GM23338 (cell line): ENCODE data around the gene NDST3. TPM values are rescaled to one million over a fixed set of nuclear protein-coding genes. Genes with fewer than 3 reads are reported as not detected.

Experiments used
- ATAC-seq: fragments of 200-7000 bp; cut with Tn5 transposase; 3 replicates; pipeline ENCODE4 v1.9.1; 2020
- DNase-seq: peaks from one replicate; pipeline ENCODE4 v3.0.0-alpha.2; 2015; ENCODE audit warnings: low spot score
- H2AFZ ChIP-seq: fragments of 200-600 bp; sonication (generic); 2 replicates; pipeline ENCODE4 v1.8.0; 2016; ENCODE audit warnings: antibody characterized with exemption, mild to moderate bottlenecking, moderate library complexity
- H3F3A ChIP-seq: fragments of 200-600 bp; sonication (generic); replicated peaks from 2 replicates; pipeline ENCODE4 v1.8.0; 2017; ENCODE audit warnings: antibody characterized with exemption, mixed run types, low read depth
- H3K27ac ChIP-seq: fragments of 200-600 bp; sonication (generic); 2 replicates; pipeline ENCODE4 v1.6.1; 2016; ENCODE audit warnings: low read depth
- H3K27me3 ChIP-seq: fragments of 200-600 bp; sonication (generic); 2 replicates; pipeline ENCODE4 v1.8.0; 2016; ENCODE audit warnings: mild to moderate bottlenecking, mixed run types, moderate library complexity; ENCODE audit not compliant: insufficient read depth
- H3K36me3 ChIP-seq: fragments of 200-600 bp; sonication (generic); 2 replicates; pipeline ENCODE4 v1.8.0; 2016; ENCODE audit warnings: mild to moderate bottlenecking; ENCODE audit not compliant: insufficient read depth
- H3K4me1 ChIP-seq: fragments of 200-600 bp; sonication (generic); 2 replicates; pipeline ENCODE4 v1.8.0; 2016; ENCODE audit warnings: mild to moderate bottlenecking, moderate library complexity; ENCODE audit not compliant: insufficient read depth
- H3K4me2 ChIP-seq: fragments of 200-600 bp; sonication (generic); 2 replicates; pipeline ENCODE4 v1.7.1; 2017; ENCODE audit warnings: mixed run types
- H3K4me3 ChIP-seq: fragments of 200-600 bp; sonication (generic); 2 replicates; pipeline ENCODE4 v1.6.1; 2016; ENCODE audit warnings: mixed run types
- H3K79me2 ChIP-seq: fragments of 200-600 bp; sonication (generic); replicated peaks from 2 replicates; pipeline ENCODE4 v1.8.0; 2017; ENCODE audit warnings: mild to moderate bottlenecking; ENCODE audit not compliant: insufficient read depth
- H3K9me2 ChIP-seq: fragments of 200-600 bp; sonication (generic); 2 replicates; pipeline ENCODE4 v1.8.0; 2017; ENCODE audit not compliant: insufficient read depth
- H4K20me1 ChIP-seq: fragments of 200-600 bp; sonication (generic); replicated peaks from 2 replicates; pipeline ENCODE4 v1.8.0; 2017; ENCODE audit warnings: mild to moderate bottlenecking; ENCODE audit not compliant: insufficient read depth
- H3K27ac Mint-ChIP-seq: 2 replicates; pipeline ENCODE4 v1.8.0; 2020; ENCODE audit warnings: inconsistent platforms, mild to moderate bottlenecking, moderate library complexity, mixed read lengths
- H3K27me3 Mint-ChIP-seq: 3 replicates; pipeline ENCODE4 v1.8.0; 2022; ENCODE audit warnings: low read depth, mild to moderate bottlenecking, moderate library complexity, mixed read lengths, inconsistent platforms; ENCODE audit not compliant: insufficient read depth, poor library complexity
- H3K36me3 Mint-ChIP-seq: 3 replicates; pipeline ENCODE4 v1.8.0; 2021; ENCODE audit warnings: low read depth, mild to moderate bottlenecking, inconsistent platforms, moderate library complexity, mixed read lengths
- H3K4me1 Mint-ChIP-seq: 3 replicates; pipeline ENCODE4 v1.8.0; 2020; ENCODE audit warnings: mild to moderate bottlenecking, inconsistent platforms, mixed read lengths
- H3K4me3 Mint-ChIP-seq: 3 replicates; pipeline ENCODE4 v1.8.0; 2021; ENCODE audit warnings: moderate library complexity, mild to moderate bottlenecking, inconsistent platforms, mixed read lengths
- H3K9me3 Mint-ChIP-seq: 3 replicates; pipeline ENCODE4 v1.8.0; 2020; ENCODE audit warnings: moderate library complexity, mild to moderate bottlenecking, inconsistent platforms, mixed read lengths
- CTCF ChIP-seq, 2 experiments: fragments of 200-600 bp in 1 of 2; sonication (generic) in 1 of 2; conservative IDR thresholded peaks; 2 replicates each; pipeline versions ENCODE4 v1.5.1 to v1.6.1; 2016 to 2017; ENCODE audit warnings: antibody characterized with exemption in 2 of 2, low read depth in 2 of 2, mild to moderate bottlenecking in 2 of 2, moderate library complexity in 1 of 2
- EZH2 ChIP-seq: fragments of 200-600 bp; sonication (generic); IDR thresholded peaks from one replicate; pipeline ENCODE4 v1.8.0; 2017; ENCODE audit warnings: antibody characterized with exemption, mild to moderate bottlenecking, low read depth; ENCODE audit not compliant: unreplicated experiment
- EZH2phosphoT487 ChIP-seq: fragments of 200-600 bp; sonication (generic); IDR thresholded peaks from one replicate; pipeline ENCODE4 v1.8.1; 2018; ENCODE audit warnings: antibody characterized with exemption; ENCODE audit not compliant: unreplicated experiment
- JUNB ChIP-seq: IDR thresholded peaks from one replicate; pipeline ENCODE4 v1.6.1; 2016; ENCODE audit warnings: antibody characterized with exemption; ENCODE audit not compliant: unreplicated experiment
- POLR2AphosphoS5 ChIP-seq: IDR thresholded peaks from 2 replicates; pipeline ENCODE4 v1.6.1; 2016; ENCODE audit warnings: antibody characterized with exemption, low read depth
- ZNF114 ChIP-seq: fragments of 250-450 bp; sonication (Bioruptor Pico); IDR thresholded peaks from 2 replicates; pipeline ENCODE4 v1.5.0; 2020; ENCODE audit warnings: mild to moderate bottlenecking, moderate library complexity
- ZNF331 ChIP-seq: fragments of 250-450 bp; sonication (Bioruptor Pico); IDR thresholded peaks from 2 replicates; pipeline ENCODE4 v1.5.0; 2020; ENCODE audit warnings: low read depth, mild to moderate bottlenecking, moderate library complexity
- polyA plus RNA-seq: library from polyadenylated mRNA; unstranded; fragments of >200 nt; fragmentation: Nextera tagmentation; extraction: Ambion mirVana; gene quantifications from 2 replicates; pipeline ENCODE4 v1.2.1, GENCODE V29; 2016
- total RNA-seq: library from RNA; depleted of rRNA; stranded (reverse); fragments of >200 nt; shearing (Covaris generic); gene quantifications from 2 replicates; pipeline ENCODE4 v1.2.3, GENCODE V29; 2014

NDST3 gene
- total and polyA plus RNA-seq, 2 experiments from 2014 or later = 0.19 to 0.56 TPM

GRCh38 chr4:118005883-118006282 is 28.4 kb upstream of the NDST3 start:
- no peak overlapping the region for H2AFZ ChIP-seq
- no peak overlapping the region for H3K27ac Mint-ChIP-seq
- ATAC-seq = peak; percentile 86

GRCh38 chr4:118012142-118012541 is 22.1 kb upstream of the NDST3 start:
- Histone ChIP-seq H3K79me2 (no peaks in the 10 kb centered on the region), H3K9me2 (no peaks in the 10 kb centered on the region), H3K27ac (no peak overlapping the region), H3F3A (no peaks in the 10 kb centered on the region), H3K4me2 (no peak overlapping the region), H3K36me3 (no peaks in the 10 kb centered on the region), H3K27me3 (no peaks in the 10 kb centered on the region), H4K20me1 (no peaks in the 10 kb centered on the region), H3K4me3 (no peak overlapping the region), H2AFZ (0 out of 2 replicates have a peak overlapping the region, but pooled peaks have one; percentile 26), H3K4me1 (no peaks in the 10 kb centered on the region)
- no peaks in the 10 kb centered on the region for H3K27me3 Mint-ChIP-seq
- H3K9me3 Mint-ChIP-seq = no peaks in the 10 kb centered on the region
- TF ChIP-seq CTCF (conservative IDR thresholded peaks at IDR 0.05; ENCODE audit: low read depth in 2 of 2) (peak; percentile 41 to 44), JUNB (no peak), EZH2 (no peak), ZNF331 (no peak), ZNF114 (CRISPR knock-in tag) (no peak), EZH2phosphoT487 (no peak), POLR2AphosphoS5 (no peak)
- no peaks in the 10 kb centered on the region; the same call in 2 of the 3 replicates for H3K36me3 Mint-ChIP-seq
- ATAC-seq (no peak), DNase-seq (peak; percentile 22)
- H3K27ac Mint-ChIP-seq = no peak overlapping the region
- H3K4me3 Mint-ChIP-seq = no peak overlapping the region
- no peaks in the 10 kb centered on the region for H3K4me1 Mint-ChIP-seq

More at GRCh38 chr4:118005883-118006282, 28.4 kb upstream of the NDST3 start:
- TF ChIP-seq ZNF114 (CRISPR knock-in tag) (no peak), CTCF (conservative IDR thresholded peaks at IDR 0.05; ENCODE audit: low read depth in 2 of 2) (peak; percentile 49 to 55)
- peak; percentile 36 for DNase-seq
- no peaks in the 10 kb centered on the region for H3K4me1 ChIP-seq
- no peaks in the 10 kb centered on the region for H3K9me3 Mint-ChIP-seq
- no peaks in the 10 kb centered on the region for H4K20me1 ChIP-seq
- no peaks in the 10 kb centered on the region for H3K36me3 ChIP-seq
- H3K27me3 ChIP-seq = no peaks in the 10 kb centered on the region
- no peaks in the 10 kb centered on the region for H3F3A ChIP-seq
- H3K27ac ChIP-seq = no peak overlapping the region
- no peaks in the 10 kb centered on the region for H3K9me2 ChIP-seq
- no peaks in the 10 kb centered on the region for H3K27me3 Mint-ChIP-seq
- no peaks in the 10 kb centered on the region for H3K4me1 Mint-ChIP-seq
- H3K4me2 ChIP-seq = no peak overlapping the region
- H3K4me3 ChIP-seq = no peak overlapping the region
- H3K4me3 Mint-ChIP-seq = no peak overlapping the region
- no peaks in the 10 kb centered on the region; the same call in 2 of the 3 replicates for H3K36me3 Mint-ChIP-seq
- H3K79me2 ChIP-seq = no peaks in the 10 kb centered on the region
